ENCODE data around the gene ACVR1C.

DNA sequence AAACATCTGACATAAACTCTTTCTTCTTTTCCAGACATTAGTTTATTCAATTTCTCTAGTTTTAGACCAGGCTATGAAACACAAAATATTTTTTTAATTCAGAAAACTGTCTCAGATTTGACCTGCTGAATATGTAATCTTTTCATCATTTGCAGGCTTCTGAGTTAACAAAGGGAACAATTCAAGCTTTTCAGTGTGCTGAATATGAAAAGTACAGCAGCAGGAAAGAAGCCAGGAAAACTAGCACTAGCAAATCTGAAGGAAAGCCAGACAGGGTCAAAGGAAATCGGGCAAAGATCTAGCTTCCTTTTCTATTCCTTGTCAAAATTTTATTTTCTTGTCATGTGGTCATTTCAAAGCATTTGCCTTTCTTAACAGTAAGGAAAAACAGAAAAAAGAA lies 35.3 kb downstream of the ACVR1C start:
- TF ChIP-seq POLR2A (IDR thresholded peaks at IDR 0.05) (no peak), EP300 (IDR thresholded peaks at IDR 0.05) (no peak)
- TF ChIP-seq, protein P1, sequence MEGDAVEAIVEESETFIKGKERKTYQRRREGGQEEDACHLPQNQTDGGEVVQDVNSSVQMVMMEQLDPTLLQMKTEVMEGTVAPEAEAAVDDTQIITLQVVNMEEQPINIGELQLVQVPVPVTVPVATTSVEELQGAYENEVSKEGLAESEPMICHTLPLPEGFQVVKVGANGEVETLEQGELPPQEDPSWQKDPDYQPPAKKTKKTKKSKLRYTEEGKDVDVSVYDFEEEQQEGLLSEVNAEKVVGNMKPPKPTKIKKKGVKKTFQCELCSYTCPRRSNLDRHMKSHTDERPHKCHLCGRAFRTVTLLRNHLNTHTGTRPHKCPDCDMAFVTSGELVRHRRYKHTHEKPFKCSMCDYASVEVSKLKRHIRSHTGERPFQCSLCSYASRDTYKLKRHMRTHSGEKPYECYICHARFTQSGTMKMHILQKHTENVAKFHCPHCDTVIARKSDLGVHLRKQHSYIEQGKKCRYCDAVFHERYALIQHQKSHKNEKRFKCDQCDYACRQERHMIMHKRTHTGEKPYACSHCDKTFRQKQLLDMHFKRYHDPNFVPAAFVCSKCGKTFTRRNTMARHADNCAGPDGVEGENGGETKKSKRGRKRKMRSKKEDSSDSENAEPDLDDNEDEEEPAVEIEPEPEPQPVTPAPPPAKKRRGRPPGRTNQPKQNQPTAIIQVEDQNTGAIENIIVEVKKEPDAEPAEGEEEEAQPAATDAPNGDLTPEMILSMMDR (IDR thresholded peaks at IDR 0.05) = no peak
